GM20000 (cell line): ENCODE data around the gene ZNF805.

Experiments
- DNase-seq: peaks from one replicate; pipeline ENCODE4 v3.0.0; 2012; ENCODE audit warnings: low spot score
- TF ChIP-seq, protein P1 (sequence below): IDR thresholded peaks from 2 replicates; pipeline ENCODE4 v1.5.1; 2012; ENCODE audit warnings: mild to moderate bottlenecking, control low read depth; ENCODE audit errors: extremely low read depth, missing control alignments

The ZNF805 gene

DNA sequence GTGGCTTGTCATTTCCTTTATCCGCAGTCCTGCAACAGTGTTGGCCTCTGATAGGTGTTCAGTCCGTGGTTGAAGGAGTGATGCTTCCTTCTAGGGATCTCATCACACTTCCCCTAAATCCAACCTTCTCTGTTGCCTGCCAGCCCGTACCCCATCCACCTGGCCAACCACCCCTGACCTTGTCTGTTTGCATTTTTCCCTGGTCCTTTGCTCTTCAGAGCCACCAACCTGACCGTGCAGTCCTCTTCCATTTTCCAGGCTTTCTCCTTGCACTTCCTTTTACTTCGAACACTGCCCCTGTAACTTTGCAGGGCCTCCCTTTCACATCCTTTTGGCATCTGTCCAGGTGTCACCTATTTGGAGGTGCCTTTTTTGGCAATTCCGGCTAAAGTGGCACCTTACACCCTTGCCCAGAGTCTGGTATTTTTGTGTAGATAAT lies 40.5 kb downstream of the ZNF805 start:
- TF ChIP-seq, protein P1, sequence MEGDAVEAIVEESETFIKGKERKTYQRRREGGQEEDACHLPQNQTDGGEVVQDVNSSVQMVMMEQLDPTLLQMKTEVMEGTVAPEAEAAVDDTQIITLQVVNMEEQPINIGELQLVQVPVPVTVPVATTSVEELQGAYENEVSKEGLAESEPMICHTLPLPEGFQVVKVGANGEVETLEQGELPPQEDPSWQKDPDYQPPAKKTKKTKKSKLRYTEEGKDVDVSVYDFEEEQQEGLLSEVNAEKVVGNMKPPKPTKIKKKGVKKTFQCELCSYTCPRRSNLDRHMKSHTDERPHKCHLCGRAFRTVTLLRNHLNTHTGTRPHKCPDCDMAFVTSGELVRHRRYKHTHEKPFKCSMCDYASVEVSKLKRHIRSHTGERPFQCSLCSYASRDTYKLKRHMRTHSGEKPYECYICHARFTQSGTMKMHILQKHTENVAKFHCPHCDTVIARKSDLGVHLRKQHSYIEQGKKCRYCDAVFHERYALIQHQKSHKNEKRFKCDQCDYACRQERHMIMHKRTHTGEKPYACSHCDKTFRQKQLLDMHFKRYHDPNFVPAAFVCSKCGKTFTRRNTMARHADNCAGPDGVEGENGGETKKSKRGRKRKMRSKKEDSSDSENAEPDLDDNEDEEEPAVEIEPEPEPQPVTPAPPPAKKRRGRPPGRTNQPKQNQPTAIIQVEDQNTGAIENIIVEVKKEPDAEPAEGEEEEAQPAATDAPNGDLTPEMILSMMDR: no peak
- DNase-seq: no peak

DNA sequence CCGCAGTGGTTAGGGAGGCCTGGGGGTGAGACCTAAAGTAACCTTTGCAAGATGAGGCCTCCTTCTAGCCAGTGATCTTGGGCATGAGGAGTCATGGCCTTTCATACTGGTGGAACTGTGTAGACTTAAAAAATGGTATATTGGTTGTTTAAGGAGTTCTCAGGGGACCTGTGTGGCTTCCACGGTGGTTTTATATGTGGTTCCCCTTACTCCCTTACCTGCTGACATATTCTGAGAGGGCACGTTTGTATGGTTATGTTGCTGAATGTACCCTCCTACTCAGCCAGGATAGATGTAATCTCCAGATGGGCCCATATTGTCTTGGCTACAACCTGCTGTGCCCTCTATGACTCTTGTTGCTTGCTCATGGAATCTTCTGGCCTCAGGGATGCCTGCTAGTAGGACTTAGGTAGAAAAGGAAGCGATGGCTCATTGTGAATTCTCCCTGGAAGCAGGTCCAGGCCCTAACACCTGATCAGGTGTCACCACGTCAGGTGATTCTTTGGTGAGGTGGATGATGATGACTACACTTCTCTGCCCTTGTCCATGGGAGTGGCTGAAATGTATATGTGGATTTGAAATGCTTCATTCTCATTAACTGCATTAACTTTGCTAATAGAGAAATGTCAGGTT lies 41.7 kb downstream of the ZNF805 start:
- no peak for DNase-seq
- TF ChIP-seq, protein P1: no peak

DNA sequence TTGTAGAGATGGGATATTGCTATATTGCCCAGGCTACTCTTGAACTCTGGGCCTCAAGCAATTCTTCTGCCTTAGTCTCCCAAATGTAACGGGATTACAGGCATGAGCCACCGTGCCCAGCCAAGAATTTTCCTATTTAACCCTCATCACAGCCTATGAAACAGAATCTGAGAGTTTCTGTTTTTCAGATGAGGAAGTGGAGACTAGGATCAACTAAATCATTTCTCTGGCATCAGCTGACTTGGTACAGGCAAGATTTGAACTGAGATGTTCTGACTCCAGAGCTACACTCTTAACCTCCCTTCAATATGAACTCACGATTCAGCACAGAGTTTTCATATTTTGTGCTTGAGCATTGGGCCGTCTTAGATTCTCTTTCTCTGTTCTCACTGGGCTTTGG lies 47.9 kb downstream of the ZNF805 start:
- no peak for DNase-seq
- TF ChIP-seq, protein P1: no peak

DNA sequence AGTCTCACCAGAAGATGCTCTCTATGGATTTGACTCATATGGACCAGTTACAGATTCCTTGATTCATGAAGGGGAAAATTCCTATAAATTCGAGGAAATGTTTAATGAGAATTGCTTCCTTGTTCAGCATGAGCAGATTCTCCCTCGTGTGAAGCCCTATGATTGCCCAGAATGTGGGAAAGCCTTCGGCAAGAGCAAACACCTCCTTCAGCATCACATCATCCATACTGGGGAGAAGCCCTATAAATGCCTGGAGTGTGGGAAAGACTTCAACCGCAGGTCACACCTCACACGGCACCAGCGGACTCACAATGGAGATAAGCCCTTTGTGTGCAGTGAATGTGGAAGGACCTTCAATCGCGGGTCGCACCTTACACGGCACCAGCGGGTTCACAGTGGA lies 50.5 kb downstream of the ZNF805 start:
- no peak for DNase-seq
- TF ChIP-seq, protein P1: no peak

DNA sequence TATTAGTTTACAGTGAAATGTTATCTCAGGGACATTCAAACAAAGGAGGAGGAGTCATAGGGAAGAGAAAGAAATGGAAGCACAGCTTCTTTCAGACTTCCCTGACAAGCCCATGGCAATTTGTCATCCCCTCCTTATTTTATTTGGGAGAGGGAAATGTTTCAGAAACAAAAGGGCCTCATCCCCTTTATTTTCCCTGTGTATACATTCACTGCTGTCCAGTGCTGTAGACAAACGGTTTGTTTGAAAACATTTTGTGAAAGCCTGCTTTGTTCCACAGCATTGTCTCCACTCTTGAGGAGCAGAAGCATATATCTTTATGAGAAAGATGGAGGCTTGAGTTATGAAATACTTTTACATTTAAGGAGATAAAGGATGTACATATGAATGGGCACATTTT lies 52.1 kb downstream of the ZNF805 start:
- TF ChIP-seq, protein P1: no peak
- DNase-seq: no peak

DNA sequence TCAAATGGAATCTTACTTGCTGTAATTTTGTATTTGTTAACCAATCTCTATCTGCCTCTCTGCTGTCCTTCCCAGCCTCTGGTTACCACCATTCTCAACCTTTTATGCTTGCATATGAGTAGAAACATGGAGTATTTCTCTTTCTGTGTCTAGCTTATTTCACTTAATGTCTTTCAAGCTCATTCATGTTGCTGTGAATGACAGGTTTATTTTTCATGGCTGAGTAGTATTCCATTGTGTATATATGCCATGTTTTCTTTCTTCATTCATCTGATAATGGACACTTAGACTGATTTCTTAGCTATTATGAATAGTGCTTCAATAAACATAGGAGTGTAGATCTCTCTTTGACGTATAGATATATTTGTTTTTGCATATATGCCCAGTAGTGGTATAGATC lies 53.3 kb downstream of the ZNF805 start:
- DNase-seq: no peak
- TF ChIP-seq, protein P1: no peak

DNA sequence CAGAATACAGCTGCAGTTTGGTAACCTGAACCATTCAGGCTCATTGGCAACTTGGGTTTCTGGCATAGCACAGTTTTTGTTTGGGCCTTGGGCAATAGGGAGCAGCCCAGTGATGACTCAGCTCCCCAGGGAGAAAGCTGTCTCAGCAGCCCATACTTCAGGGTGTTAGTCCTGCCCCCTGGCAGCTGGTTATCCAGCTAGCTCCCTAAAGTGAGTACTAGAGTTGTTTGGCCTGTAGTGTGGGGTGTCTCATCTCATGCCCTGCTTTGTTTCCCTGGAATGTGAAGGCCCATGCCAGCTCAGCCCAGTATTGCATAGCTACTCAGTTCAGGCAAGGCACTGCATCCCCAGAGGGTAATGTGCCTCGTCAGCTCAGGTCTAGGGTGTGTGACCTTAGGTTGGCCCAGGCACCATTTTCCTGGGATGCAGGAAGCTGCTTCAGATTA lies 61.6 kb downstream of the ZNF805 start:
- TF ChIP-seq, protein P1: no peak
- no peak for DNase-seq
